Measurements from ENCODE around the gene SAAL1. TPM values are rescaled to one million over a fixed set of nuclear protein-coding genes. Genes with fewer than 3 reads are reported as not detected.

SAAL1 gene
- total RNA-seq, 1 experiment from 2014 or later: 19.5 TPM

GRCh38 chr11:18151581-18151980 lies 45.7 kb upstream of the SAAL1 start:
- Histone ChIP-seq H3K27me3 (ENCODE audit: control insufficient read depth, insufficient read depth, low read length) (peaks cover 28% of the 10 kb centered on the region), H3K4me3 (ENCODE audit: low read depth in 2 of 2, low read length in 2 of 2) (no peak overlapping the region), H3K4me1 (ENCODE audit: control insufficient read depth, insufficient read depth, low read length) (no peaks in the 10 kb centered on the region), H3K9me3 (ENCODE audit: control insufficient read depth, insufficient read depth, low read depth, low read length) (no peaks in the 10 kb centered on the region), H3K27ac (ENCODE audit: low read length) (no peak overlapping the region), H3K36me3 (ENCODE audit: control insufficient read depth, insufficient read depth, low read length) (no peaks in the 10 kb centered on the region)
- in situ Hi-C loops (cut with HindIII; ENCODE audit: low pct_unique_long_range_greater_than_20kb, low sequenced_read_pairs): no loop called here
- ChIA-PET POLR2A (no interaction called here), CTCF (no interaction called here)
- no peak for ATAC-seq
- TF ChIP-seq, protein P1, sequence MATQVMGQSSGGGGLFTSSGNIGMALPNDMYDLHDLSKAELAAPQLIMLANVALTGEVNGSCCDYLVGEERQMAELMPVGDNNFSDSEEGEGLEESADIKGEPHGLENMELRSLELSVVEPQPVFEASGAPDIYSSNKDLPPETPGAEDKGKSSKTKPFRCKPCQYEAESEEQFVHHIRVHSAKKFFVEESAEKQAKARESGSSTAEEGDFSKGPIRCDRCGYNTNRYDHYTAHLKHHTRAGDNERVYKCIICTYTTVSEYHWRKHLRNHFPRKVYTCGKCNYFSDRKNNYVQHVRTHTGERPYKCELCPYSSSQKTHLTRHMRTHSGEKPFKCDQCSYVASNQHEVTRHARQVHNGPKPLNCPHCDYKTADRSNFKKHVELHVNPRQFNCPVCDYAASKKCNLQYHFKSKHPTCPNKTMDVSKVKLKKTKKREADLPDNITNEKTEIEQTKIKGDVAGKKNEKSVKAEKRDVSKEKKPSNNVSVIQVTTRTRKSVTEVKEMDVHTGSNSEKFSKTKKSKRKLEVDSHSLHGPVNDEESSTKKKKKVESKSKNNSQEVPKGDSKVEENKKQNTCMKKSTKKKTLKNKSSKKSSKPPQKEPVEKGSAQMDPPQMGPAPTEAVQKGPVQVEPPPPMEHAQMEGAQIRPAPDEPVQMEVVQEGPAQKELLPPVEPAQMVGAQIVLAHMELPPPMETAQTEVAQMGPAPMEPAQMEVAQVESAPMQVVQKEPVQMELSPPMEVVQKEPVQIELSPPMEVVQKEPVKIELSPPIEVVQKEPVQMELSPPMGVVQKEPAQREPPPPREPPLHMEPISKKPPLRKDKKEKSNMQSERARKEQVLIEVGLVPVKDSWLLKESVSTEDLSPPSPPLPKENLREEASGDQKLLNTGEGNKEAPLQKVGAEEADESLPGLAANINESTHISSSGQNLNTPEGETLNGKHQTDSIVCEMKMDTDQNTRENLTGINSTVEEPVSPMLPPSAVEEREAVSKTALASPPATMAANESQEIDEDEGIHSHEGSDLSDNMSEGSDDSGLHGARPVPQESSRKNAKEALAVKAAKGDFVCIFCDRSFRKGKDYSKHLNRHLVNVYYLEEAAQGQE (IDR thresholded peaks at IDR 0.05; ENCODE audit: insufficient read depth in 1 of 2, low read depth in 2 of 2, low read length in 1 of 2): no peak
- TF ChIP-seq SIN3A (IDR thresholded peaks at IDR 0.05; ENCODE audit: borderline replicate concordance, insufficient read depth, low read depth, low read length) (no peak), CTCF (IDR thresholded peaks at IDR 0.05) (no peak), TCF7L2 (IDR thresholded peaks at IDR 0.05; ENCODE audit: low read depth, low read length) (no peak), POLR2AphosphoS5 (IDR thresholded peaks at IDR 0.05; ENCODE audit: low read depth, low read length) (no peak)
- DNase-seq (ENCODE audit: low read depth, low spot score): no peak
- no TSS peak for BruUV-seq (replicated peaks)
- intact Hi-C loops (cut with micrococcal nuclease; ENCODE audit: unreplicated experiment): no loop called here

DNA sequence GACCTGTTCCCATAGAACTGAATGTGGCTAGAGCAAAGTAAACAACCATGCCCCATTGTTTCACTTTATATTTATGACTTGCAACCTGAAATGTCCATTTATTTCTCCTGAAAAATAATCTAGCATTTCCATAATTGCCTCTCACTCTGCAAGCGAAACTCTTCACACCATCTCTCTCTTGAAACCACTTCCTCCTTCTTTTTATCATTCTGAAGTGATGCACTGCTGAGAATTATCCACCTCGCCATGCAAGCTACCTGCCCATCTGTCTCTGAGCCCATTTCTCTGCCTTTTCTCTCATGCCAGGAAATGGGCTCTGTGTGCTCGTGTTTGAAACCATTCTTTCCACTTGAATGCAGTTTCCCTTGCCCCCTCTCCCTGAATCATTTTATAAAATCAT lies 40.0 kb upstream of the SAAL1 start:
- intact Hi-C loops (cut with micrococcal nuclease; ENCODE audit: unreplicated experiment) (no loop called here), in situ Hi-C loops (cut with HindIII; ENCODE audit: low pct_unique_long_range_greater_than_20kb, low sequenced_read_pairs) (no loop called here)
- Histone ChIP-seq H3K27me3 (ENCODE audit: control insufficient read depth, insufficient read depth, low read length) (peaks cover 23% of the 10 kb centered on the region), H3K9me3 (ENCODE audit: control insufficient read depth, insufficient read depth, low read depth, low read length) (no peaks in the 10 kb centered on the region), H3K36me3 (ENCODE audit: control insufficient read depth, insufficient read depth, low read length) (no peaks in the 10 kb centered on the region), H3K4me3 (ENCODE audit: low read depth in 2 of 2, low read length in 2 of 2) (no peak overlapping the region), H3K27ac (ENCODE audit: low read length) (no peak overlapping the region), H3K4me1 (ENCODE audit: control insufficient read depth, insufficient read depth, low read length) (no peaks in the 10 kb centered on the region)
- TF ChIP-seq POLR2AphosphoS5 (IDR thresholded peaks at IDR 0.05; ENCODE audit: low read depth, low read length): no peak
- TF ChIP-seq, protein P1 (IDR thresholded peaks at IDR 0.05; ENCODE audit: insufficient read depth in 1 of 2, low read depth in 2 of 2, low read length in 1 of 2): no peak
- TF ChIP-seq SIN3A (IDR thresholded peaks at IDR 0.05; ENCODE audit: borderline replicate concordance, insufficient read depth, low read depth, low read length): no peak
- TF ChIP-seq TCF7L2 (IDR thresholded peaks at IDR 0.05; ENCODE audit: low read depth, low read length): no peak
- TF ChIP-seq CTCF (IDR thresholded peaks at IDR 0.05): no peak
- ChIA-PET CTCF (interaction anchor here (0.6 kb wide), 1 partner anchor 24 kb away, joined by 3 read pairs; no protein-coding TSS in a partner anchor), POLR2A (no interaction called here)
- no peak for ATAC-seq
- no TSS peak for BruUV-seq (replicated peaks)
- no peak for DNase-seq (ENCODE audit: low read depth, low spot score)

Measured in Panc1 (cell line).